ENCODE measurements around the gene COX5A. TPM values are rescaled to one million over a fixed set of nuclear protein-coding genes. Genes with fewer than 3 reads are reported as not detected.
"Not testable (repeated sequence)": the region's sequence is repeated elsewhere in the genome, so short reads cannot be mapped to it uniquely, and the experiment has no call there.

Gene COX5A
- total RNA-seq, 1 donor from 2014 or later, result 134 TPM

GRCh38 chr15:74888716-74889115 lies 49.2 kb downstream of the COX5A start:
- TF ChIP-seq, protein P1, sequence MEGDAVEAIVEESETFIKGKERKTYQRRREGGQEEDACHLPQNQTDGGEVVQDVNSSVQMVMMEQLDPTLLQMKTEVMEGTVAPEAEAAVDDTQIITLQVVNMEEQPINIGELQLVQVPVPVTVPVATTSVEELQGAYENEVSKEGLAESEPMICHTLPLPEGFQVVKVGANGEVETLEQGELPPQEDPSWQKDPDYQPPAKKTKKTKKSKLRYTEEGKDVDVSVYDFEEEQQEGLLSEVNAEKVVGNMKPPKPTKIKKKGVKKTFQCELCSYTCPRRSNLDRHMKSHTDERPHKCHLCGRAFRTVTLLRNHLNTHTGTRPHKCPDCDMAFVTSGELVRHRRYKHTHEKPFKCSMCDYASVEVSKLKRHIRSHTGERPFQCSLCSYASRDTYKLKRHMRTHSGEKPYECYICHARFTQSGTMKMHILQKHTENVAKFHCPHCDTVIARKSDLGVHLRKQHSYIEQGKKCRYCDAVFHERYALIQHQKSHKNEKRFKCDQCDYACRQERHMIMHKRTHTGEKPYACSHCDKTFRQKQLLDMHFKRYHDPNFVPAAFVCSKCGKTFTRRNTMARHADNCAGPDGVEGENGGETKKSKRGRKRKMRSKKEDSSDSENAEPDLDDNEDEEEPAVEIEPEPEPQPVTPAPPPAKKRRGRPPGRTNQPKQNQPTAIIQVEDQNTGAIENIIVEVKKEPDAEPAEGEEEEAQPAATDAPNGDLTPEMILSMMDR (IDR thresholded peaks at IDR 0.05), result no peak
- no peak for ATAC-seq
- no peaks in the 10 kb centered on the region for H3K9me3 ChIP-seq
- H3K4me3 ChIP-seq, result no peak overlapping the region
- H3K27ac ChIP-seq, result no peak overlapping the region
- peaks cover 25% of the 10 kb centered on the region for H3K4me1 ChIP-seq
- peaks cover 19% of the 10 kb centered on the region for H3K36me3 ChIP-seq
- no peak for DNase-seq
- intact Hi-C loops (cut with DNase I), result no loop called here
- H3K27me3 ChIP-seq (ENCODE audit: low read depth), result no peaks in the 10 kb centered on the region

- ATAC-seq; H3K27ac ChIP-seq; H3K36me3 ChIP-seq; H3K27me3 ChIP-seq (ENCODE audit: low read depth); intact Hi-C loops (cut with DNase I); DNase-seq; H3K9me3 ChIP-seq; H3K4me3 ChIP-seq: not testable (repeated sequence)
- peaks cover 25% of the 10 kb centered on the region for H3K4me1 ChIP-seq
Measured at GRCh38 chr15:74887537-74888193, 50.2 kb downstream of the COX5A start.

- intact Hi-C loops (cut with DNase I), result no loop called here
- no peaks in the 10 kb centered on the region for H3K27me3 ChIP-seq (ENCODE audit: low read depth)
- TF ChIP-seq, protein P1 (IDR thresholded peaks at IDR 0.05), result no peak
Measured at GRCh38 chr15:74885461-74885860, 52.4 kb downstream of the COX5A start.

GRCh38 chr15:74884428-74885223 lies 53.2 kb downstream of the COX5A start:
- Histone ChIP-seq H3K4me3 (no peak overlapping the region), H3K27ac (no peak overlapping the region), H3K9me3 (no peaks in the 10 kb centered on the region), H3K4me1 (peaks cover 15% of the 10 kb centered on the region), H3K27me3 (ENCODE audit: low read depth) (no peaks in the 10 kb centered on the region), H3K36me3 (no peaks in the 10 kb centered on the region)
- ATAC-seq (no peak), DNase-seq (no peak)
- TF ChIP-seq, protein P1 (IDR thresholded peaks at IDR 0.05), result no peak
- intact Hi-C loops (cut with DNase I), result no loop called here

More at GRCh38 chr15:74885461-74885860, 52.4 kb downstream of the COX5A start:
- no peaks in the 10 kb centered on the region for H3K9me3 ChIP-seq
- ATAC-seq, result no peak
- no peak overlapping the region for H3K27ac ChIP-seq
- no peak overlapping the region for H3K4me3 ChIP-seq
- H3K36me3 ChIP-seq, result no peaks in the 10 kb centered on the region
- H3K4me1 ChIP-seq, result peaks cover 18% of the 10 kb centered on the region
- no peak for DNase-seq

DNA sequence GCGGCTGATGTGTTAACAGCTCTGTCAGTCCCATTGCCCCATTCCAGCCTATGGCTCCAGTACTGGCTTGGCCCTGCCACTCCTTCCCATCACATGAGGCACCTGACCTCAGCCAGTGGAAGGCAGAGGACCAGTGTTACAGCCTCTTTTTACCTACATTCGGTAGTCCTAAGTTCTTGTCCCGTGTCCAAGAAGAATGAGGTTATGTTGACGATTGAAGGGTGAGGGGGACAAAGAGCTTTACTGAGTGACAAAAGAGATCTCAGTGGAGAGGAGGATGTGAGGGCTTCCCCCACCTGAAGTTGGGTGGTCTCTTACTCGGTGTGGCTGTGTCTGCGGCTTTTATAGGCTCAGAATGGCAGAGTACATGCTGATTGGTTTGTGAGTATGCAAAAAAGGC lies 55.3 kb downstream of the COX5A start:
- Histone ChIP-seq H3K4me1 (peaks cover 5% of the 10 kb centered on the region), H3K9me3 (no peaks in the 10 kb centered on the region), H3K4me3 (no peak overlapping the region), H3K36me3 (no peaks in the 10 kb centered on the region), H3K27ac (no peak overlapping the region), H3K27me3 (ENCODE audit: low read depth) (no peaks in the 10 kb centered on the region)
- intact Hi-C loops (cut with DNase I), result no loop called here
- TF ChIP-seq, protein P1 (IDR thresholded peaks at IDR 0.05), result no peak
- ATAC-seq, result no peak
- DNase-seq, result no peak

DNA sequence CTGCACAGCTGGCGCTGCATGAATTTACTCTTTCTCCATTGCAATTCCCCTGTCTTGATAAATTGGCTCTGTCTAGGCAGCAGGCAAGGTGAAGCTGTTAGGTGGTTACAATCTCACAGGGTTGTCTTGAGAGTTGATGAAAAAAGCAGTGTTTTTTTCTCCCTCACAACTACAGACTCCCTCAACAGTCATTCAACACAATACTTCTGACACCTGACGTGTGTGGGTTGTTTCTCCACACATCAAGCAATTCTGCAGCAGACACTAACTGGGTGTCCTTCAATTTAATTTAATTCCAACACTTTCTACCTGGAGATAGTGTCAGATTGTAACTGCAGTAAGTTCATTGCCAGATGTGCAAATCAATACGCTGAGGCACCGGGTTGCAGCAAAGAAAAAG lies 59.6 kb downstream of the COX5A start:
- intact Hi-C loops (cut with DNase I), result no loop called here

More for the DNA sequence above, 59.6 kb downstream of the COX5A start:
- Histone ChIP-seq H3K36me3 (no peaks in the 10 kb centered on the region), H3K9me3 (no peaks in the 10 kb centered on the region), H3K27ac (no peak overlapping the region), H3K4me1 (peaks cover 8% of the 10 kb centered on the region), H3K27me3 (ENCODE audit: low read depth) (no peaks in the 10 kb centered on the region), H3K4me3 (no peak overlapping the region)
- no peak for ATAC-seq
- DNase-seq, result no peak
- TF ChIP-seq, protein P1 (IDR thresholded peaks at IDR 0.05), result no peak

Measured in lower lobe of right lung (tissue), 2 donors.